ENCODE results near the gene KLK13. TPM values are rescaled to one million over a fixed set of nuclear protein-coding genes. Genes with fewer than 3 reads are reported as not detected.

Gene KLK13
- total RNA-seq, 4 donors from 2014 or later, result 0.22 to 0.73 TPM; not detected in 2

- no peak for DNase-seq
- Histone ChIP-seq H3K4me1 (no peaks in the 10 kb centered on the region), H3K27ac (no peak overlapping the region), H3K4me3 (replicated peaks in 1 of 3) (no peak overlapping the region), H3K9me3 (no peaks in the 10 kb centered on the region), H3K36me3 (no peaks in the 10 kb centered on the region), H3K27me3 (no peaks in the 10 kb centered on the region)
- TF ChIP-seq POLR2A (IDR thresholded peaks at IDR 0.05) (no peak), CTCF (IDR thresholded peaks at IDR 0.05) (no peak)
- 83 to 89% methylated on average over 5 of the region's 5 CpGs for WGBS, 2 donors
- intact Hi-C loops (cut with DNase I), result no loop called here
These were observed 11.1 kb upstream of the KLK13 start for GRCh38 chr19:51075998-51076397.

DNA sequence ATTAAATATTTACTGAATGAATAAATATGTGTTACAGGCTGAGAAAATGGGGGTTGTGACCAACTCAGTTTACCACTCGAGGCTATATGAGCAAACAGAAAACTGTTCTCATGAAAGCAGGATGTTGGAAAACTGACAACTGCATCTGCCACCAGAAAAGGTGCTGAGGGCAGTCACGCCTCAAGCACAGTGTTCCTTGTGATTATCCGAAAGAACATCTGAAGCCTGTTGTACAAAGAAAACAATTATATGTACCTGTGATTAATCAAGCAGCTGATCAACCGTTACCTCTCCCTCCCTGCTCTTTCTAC lies 6.2 kb upstream of the KLK13 start:
- intact Hi-C loops (cut with DNase I), result no loop called here
- TF ChIP-seq POLR2A (IDR thresholded peaks at IDR 0.05) (no peak), CTCF (IDR thresholded peaks at IDR 0.05) (no peak)
- Histone ChIP-seq H3K4me3 (replicated peaks in 1 of 3) (no peak overlapping the region), H3K27ac (no peak overlapping the region), H3K9me3 (no peaks in the 10 kb centered on the region), H3K4me1 (no peaks in the 10 kb centered on the region), H3K36me3 (no peaks in the 10 kb centered on the region), H3K27me3 (no peaks in the 10 kb centered on the region)
- WGBS, 2 donors, result 42 to 45% methylated on average over 4 of the region's 4 CpGs
- DNase-seq, result no peak

GRCh38 chr19:51070334-51071094 lies 5.6 kb upstream of the KLK13 start:
- 86 to 92% methylated on average over 4 to 5 of the region's 5 CpGs for WGBS, 2 donors
- no peak for DNase-seq
- Histone ChIP-seq H3K4me1 (no peaks in the 10 kb centered on the region), H3K27me3 (no peaks in the 10 kb centered on the region), H3K9me3 (no peaks in the 10 kb centered on the region), H3K27ac (no peak overlapping the region), H3K36me3 (no peaks in the 10 kb centered on the region), H3K4me3 (replicated peaks in 1 of 3) (no peak overlapping the region)
- intact Hi-C loops (cut with DNase I), result no loop called here
- TF ChIP-seq CTCF (IDR thresholded peaks at IDR 0.05) (no peak), POLR2A (IDR thresholded peaks at IDR 0.05) (no peak)

DNA sequence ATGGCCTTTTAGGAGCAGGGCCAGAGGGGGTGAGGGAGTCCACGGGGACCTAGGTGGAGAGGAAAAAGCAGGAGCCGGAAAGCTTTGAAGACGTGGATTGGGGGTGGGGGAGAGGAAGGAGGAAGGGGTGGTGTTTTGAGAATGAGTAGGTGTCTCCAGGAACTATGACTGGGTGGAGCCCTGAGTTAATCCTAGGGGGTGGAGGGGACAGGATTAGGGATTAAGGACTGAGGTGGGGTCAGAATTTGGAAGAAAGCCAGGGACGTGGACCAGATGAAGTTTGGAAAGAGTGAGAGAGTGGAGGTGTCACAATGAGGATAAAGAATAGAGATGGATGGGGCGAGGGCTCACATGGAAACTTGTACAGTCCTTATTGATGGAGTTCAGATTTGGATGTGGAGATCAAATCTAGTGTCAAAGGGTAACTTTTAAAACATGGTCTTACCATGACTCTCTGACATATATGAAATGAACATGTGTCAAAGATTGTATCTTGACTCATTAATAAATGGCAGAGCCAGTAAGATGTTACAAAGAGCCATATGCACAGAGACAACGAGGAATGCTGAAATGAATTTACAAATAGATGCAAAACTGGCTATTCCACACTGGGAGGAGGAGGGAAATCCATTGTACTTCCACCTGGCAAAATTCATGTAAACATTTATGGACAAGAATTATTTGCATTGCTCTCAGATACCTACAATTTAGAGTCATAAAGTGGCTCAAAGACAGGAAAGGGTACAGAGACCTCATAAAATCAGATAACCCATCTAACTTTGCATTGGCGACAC lies 1.7 kb upstream of the KLK13 start:
- Histone ChIP-seq H3K9me3 (no peaks in the 10 kb centered on the region), H3K4me1 (peaks cover 4 to 7% of the 10 kb centered on the region in 2 donors), H3K36me3 (no peaks in the 10 kb centered on the region), H3K27ac (no peak overlapping the region), H3K27me3 (no peaks in the 10 kb centered on the region), H3K4me3 (replicated peaks in 1 of 3) (no peak overlapping the region)
- 69 to 75% methylated on average over 7 of the region's 7 CpGs for WGBS, 2 donors
- no peak for TF ChIP-seq CTCF (IDR thresholded peaks at IDR 0.05)
- no peak for TF ChIP-seq POLR2A (IDR thresholded peaks at IDR 0.05)
- no peak for DNase-seq
- intact Hi-C loops (cut with DNase I), result no loop called here

Data from thyroid gland (tissue), 4 donors.